Memory B cell (primary cell): ENCODE data around the gene RCAN3.
"Not testable (repeated sequence)": the region's sequence is repeated elsewhere in the genome, so short reads cannot be mapped to it uniquely, and the experiment has no call there.

Experiments
- ATAC-seq: fragments of 150-1000 bp; cut with Tn5 transposase; 2 replicates; pipeline ENCODE4 v1.10.0; 2021; ENCODE audit warnings: low read depth, mild to moderate bottlenecking, moderate library complexity
- DNase-seq, 2 donors: peaks; one replicate each; pipeline ENCODE4 v3.0.0; 2022; ENCODE audit warnings: low spot score in 2 of 2
- H3K27ac Mint-ChIP-seq: one replicate; pipeline ENCODE4 v1.8.0; 2022; ENCODE audit warnings: mild to moderate bottlenecking, moderate library complexity, mixed read lengths
- H3K27me3 Mint-ChIP-seq: one replicate; pipeline ENCODE4 v1.8.0; 2022; ENCODE audit warnings: mixed read lengths
- H3K36me3 Mint-ChIP-seq: one replicate; pipeline ENCODE4 v1.8.0; 2022; ENCODE audit warnings: mild to moderate bottlenecking, mixed read lengths
- H3K4me1 Mint-ChIP-seq: one replicate; pipeline ENCODE4 v1.8.0; 2022; ENCODE audit warnings: mixed read lengths
- H3K4me3 Mint-ChIP-seq: one replicate; pipeline ENCODE4 v1.8.0; 2022; ENCODE audit warnings: mild to moderate bottlenecking, moderate library complexity, mixed read lengths
- H3K9me3 Mint-ChIP-seq: one replicate; pipeline ENCODE4 v1.8.0; 2022; ENCODE audit warnings: mixed read lengths

RCAN3 gene

GRCh38 chr1:24502709-24503058 is at the start of gene RCAN3:
TSS of gene RCAN3 (plus strand) at chr1:24502836. CDS start at chr1:24514373, 11,537 bp downstream.
- H3K27ac Mint-ChIP-seq, result peak within 1 kb of the TSS; percentile 97
- H3K9me3 Mint-ChIP-seq, result no peaks in the 10 kb centered on the region
- peak within 1 kb of the TSS; percentile 94 for H3K4me3 Mint-ChIP-seq
- DNase-seq (peak; percentile 84 to 86), ATAC-seq (peak; percentile 82)
- H3K36me3 Mint-ChIP-seq, result no peaks in the 10 kb centered on the region
- H3K27me3 Mint-ChIP-seq, result no peaks in the 10 kb centered on the region
- H3K4me1 Mint-ChIP-seq, result peaks cover 38% of the 10 kb centered on the region

GRCh38 chr1:24452922-24453485 is 49.6 kb upstream of the RCAN3 start:
- Mint-ChIP-seq H3K27ac (no peak overlapping the region), H3K4me3 (no peak overlapping the region), H3K9me3 (no peaks in the 10 kb centered on the region), H3K27me3 (no peaks in the 10 kb centered on the region), H3K4me1 (no peaks in the 10 kb centered on the region), H3K36me3 (peaks cover 38% of the 10 kb centered on the region)
- ATAC-seq (no peak), DNase-seq (no peak)

- DNase-seq, result no peak
- H3K4me3 Mint-ChIP-seq, result no peak overlapping the region
- H3K27me3 Mint-ChIP-seq, result no peaks in the 10 kb centered on the region
- H3K36me3 Mint-ChIP-seq, result peaks cover 47% of the 10 kb centered on the region
- H3K9me3 Mint-ChIP-seq, result no peaks in the 10 kb centered on the region
- ATAC-seq, result no peak
- H3K27ac Mint-ChIP-seq, result no peak overlapping the region
- H3K4me1 Mint-ChIP-seq, result no peaks in the 10 kb centered on the region
These were observed 48.0 kb upstream of the RCAN3 start for GRCh38 chr1:24454673-24455072.

GRCh38 chr1:24455272-24455671 is 47.4 kb upstream of the RCAN3 start:
- Mint-ChIP-seq H3K4me3 (no peak overlapping the region), H3K9me3 (no peaks in the 10 kb centered on the region), H3K27ac (no peak overlapping the region), H3K36me3 (peaks cover 47% of the 10 kb centered on the region), H3K4me1 (no peaks in the 10 kb centered on the region), H3K27me3 (no peaks in the 10 kb centered on the region)
- no peak for DNase-seq
- no peak for ATAC-seq

- Mint-ChIP-seq H3K36me3 (peaks cover 50% of the 10 kb centered on the region), H3K27ac (no peak overlapping the region)
These were observed 44.8 kb upstream of the RCAN3 start for GRCh38 chr1:24457866-24458265.

GRCh38 chr1:24459551-24460266 is 42.9 kb upstream of the RCAN3 start:
- Mint-ChIP-seq H3K9me3 (no peaks in the 10 kb centered on the region), H3K4me3 (no peak overlapping the region), H3K4me1 (peaks cover 2% of the 10 kb centered on the region), H3K27me3 (no peaks in the 10 kb centered on the region), H3K36me3 (peaks cover 46% of the 10 kb centered on the region), H3K27ac (no peak overlapping the region)
- DNase-seq, result no peak
- ATAC-seq, result no peak

More at GRCh38 chr1:24457866-24458265, 44.8 kb upstream of the RCAN3 start:
- ATAC-seq, result no peak
- H3K27me3 Mint-ChIP-seq, result no peaks in the 10 kb centered on the region
- H3K4me1 Mint-ChIP-seq, result no peaks in the 10 kb centered on the region
- no peaks in the 10 kb centered on the region for H3K9me3 Mint-ChIP-seq
- no peak for DNase-seq
- no peak overlapping the region for H3K4me3 Mint-ChIP-seq

- H3K27ac Mint-ChIP-seq, ATAC-seq, H3K4me3 Mint-ChIP-seq, DNase-seq, H3K9me3 Mint-ChIP-seq, H3K27me3 Mint-ChIP-seq: not testable (repeated sequence)
- peaks cover 46% of the 10 kb centered on the region for H3K36me3 Mint-ChIP-seq
- peaks cover 12% of the 10 kb centered on the region for H3K4me1 Mint-ChIP-seq
These were observed 40.5 kb upstream of the RCAN3 start for GRCh38 chr1:24462128-24462527.

GRCh38 chr1:24463776-24464735 is 38.6 kb upstream of the RCAN3 start:
- H3K4me1 Mint-ChIP-seq, result peaks cover 12% of the 10 kb centered on the region
- H3K9me3 Mint-ChIP-seq, result no peaks in the 10 kb centered on the region
- no peak overlapping the region for H3K4me3 Mint-ChIP-seq
- no peak for ATAC-seq
- H3K36me3 Mint-ChIP-seq, result peaks cover 48% of the 10 kb centered on the region
- H3K27ac Mint-ChIP-seq, result no peak overlapping the region
- H3K27me3 Mint-ChIP-seq, result no peaks in the 10 kb centered on the region
- no peak for DNase-seq

GRCh38 chr1:24465099-24465498 is 37.5 kb upstream of the RCAN3 start:
- no peak for DNase-seq
- H3K9me3 Mint-ChIP-seq, result no peaks in the 10 kb centered on the region
- peaks cover 12% of the 10 kb centered on the region for H3K4me1 Mint-ChIP-seq
- H3K4me3 Mint-ChIP-seq, result no peak overlapping the region
- peak overlapping the region; percentile 58 for H3K27ac Mint-ChIP-seq
- ATAC-seq, result no peak
- H3K36me3 Mint-ChIP-seq, result peaks cover 44% of the 10 kb centered on the region
- H3K27me3 Mint-ChIP-seq, result no peaks in the 10 kb centered on the region

GRCh38 chr1:24465638-24466037 is 37.0 kb upstream of the RCAN3 start:
- Mint-ChIP-seq H3K27me3 (no peaks in the 10 kb centered on the region), H3K36me3 (peaks cover 41% of the 10 kb centered on the region), H3K4me3 (no peak overlapping the region), H3K4me1 (peaks cover 12% of the 10 kb centered on the region), H3K27ac (no peak overlapping the region), H3K9me3 (no peaks in the 10 kb centered on the region)
- DNase-seq, result no peak
- peak; percentile 38 for ATAC-seq

- Mint-ChIP-seq H3K27ac (no peak overlapping the region), H3K9me3 (no peaks in the 10 kb centered on the region), H3K36me3 (peaks cover 32% of the 10 kb centered on the region), H3K4me1 (peaks cover 11% of the 10 kb centered on the region), H3K27me3 (no peaks in the 10 kb centered on the region), H3K4me3 (no peak overlapping the region)
- ATAC-seq (no peak), DNase-seq (no peak)
These were observed 33.8 kb upstream of the RCAN3 start for GRCh38 chr1:24468685-24469316.

GRCh38 chr1:24470592-24470991 is 32.0 kb upstream of the RCAN3 start:
- Mint-ChIP-seq H3K36me3 (peaks cover 26% of the 10 kb centered on the region), H3K4me3 (no peak overlapping the region), H3K9me3 (no peaks in the 10 kb centered on the region), H3K27ac (peak overlapping the region; percentile 66), H3K27me3 (no peaks in the 10 kb centered on the region), H3K4me1 (peaks cover under 1% of the 10 kb centered on the region)
- no peak for ATAC-seq
- no peak for DNase-seq

- no peaks in the 10 kb centered on the region for H3K27me3 Mint-ChIP-seq
- peaks cover 19% of the 10 kb centered on the region for H3K36me3 Mint-ChIP-seq
- H3K4me1 Mint-ChIP-seq, result peaks cover 2% of the 10 kb centered on the region
- no peak for ATAC-seq
- no peaks in the 10 kb centered on the region for H3K9me3 Mint-ChIP-seq
- no peak overlapping the region for H3K27ac Mint-ChIP-seq
- no peak overlapping the region for H3K4me3 Mint-ChIP-seq
- DNase-seq, result no peak
These were observed 29.9 kb upstream of the RCAN3 start for GRCh38 chr1:24472527-24473251.
